Glutamatergic neuron (in vitro differentiated cells): ENCODE data around the gene UBE2G2. TPM values are rescaled to one million over a fixed set of nuclear protein-coding genes. Genes with fewer than 3 reads are reported as not detected.

ENCODE experiments used
- DNase-seq: peaks from one replicate; pipeline ENCODE4 v3.0.0; 2022
- H3K27ac Mint-ChIP-seq: one replicate; pipeline ENCODE4 v1.8.0; 2020; ENCODE audit warnings: mild to moderate bottlenecking, mixed read lengths, inconsistent platforms; ENCODE audit not compliant: unreplicated experiment
- H3K27me3 Mint-ChIP-seq: one replicate; pipeline ENCODE4 v1.8.0; 2020; ENCODE audit warnings: mild to moderate bottlenecking, moderate library complexity, mixed read lengths, inconsistent platforms; ENCODE audit not compliant: unreplicated experiment
- H3K36me3 Mint-ChIP-seq: one replicate; pipeline ENCODE4 v1.8.0; 2020; ENCODE audit warnings: mild to moderate bottlenecking, mixed read lengths, inconsistent platforms; ENCODE audit not compliant: unreplicated experiment
- H3K4me1 Mint-ChIP-seq: one replicate; pipeline ENCODE4 v1.8.0; 2020; ENCODE audit warnings: mild to moderate bottlenecking, low read depth, mixed read lengths, inconsistent platforms; ENCODE audit not compliant: unreplicated experiment
- H3K4me3 Mint-ChIP-seq: one replicate; pipeline ENCODE4 v1.8.0; 2020; ENCODE audit warnings: mild to moderate bottlenecking, mixed read lengths, inconsistent platforms; ENCODE audit not compliant: unreplicated experiment
- H3K9me3 Mint-ChIP-seq: one replicate; pipeline ENCODE4 v1.8.0; 2020; ENCODE audit warnings: mild to moderate bottlenecking, moderate library complexity, mixed read lengths, inconsistent platforms; ENCODE audit not compliant: unreplicated experiment
- CTCF ChIP-seq: fragments of 200-600 bp; sonication (generic); IDR thresholded peaks from one replicate; pipeline ENCODE4 v1.5.0; 2021; ENCODE audit not compliant: partially characterized antibody, unreplicated experiment
- total RNA-seq: library from RNA; stranded (reverse); fragmentation: NEBNext Ultra II Directional; extraction: Animal tissue kit (Norgen Biotek cat#: 25700); gene quantifications from one replicate; pipeline ENCODE4 v1.2.1, GENCODE V29; 2021; ENCODE audit not compliant: unreplicated experiment

The UBE2G2 gene
- total RNA-seq, 1 donor from 2014 or later = 77.7 TPM

GRCh38 chr21:44758781-44759627 lies 42.6 kb downstream of the UBE2G2 start:
- peaks cover 11% of the 10 kb centered on the region for H3K27me3 Mint-ChIP-seq
- no peak for DNase-seq
- H3K36me3 Mint-ChIP-seq = peaks cover 17% of the 10 kb centered on the region

DNA sequence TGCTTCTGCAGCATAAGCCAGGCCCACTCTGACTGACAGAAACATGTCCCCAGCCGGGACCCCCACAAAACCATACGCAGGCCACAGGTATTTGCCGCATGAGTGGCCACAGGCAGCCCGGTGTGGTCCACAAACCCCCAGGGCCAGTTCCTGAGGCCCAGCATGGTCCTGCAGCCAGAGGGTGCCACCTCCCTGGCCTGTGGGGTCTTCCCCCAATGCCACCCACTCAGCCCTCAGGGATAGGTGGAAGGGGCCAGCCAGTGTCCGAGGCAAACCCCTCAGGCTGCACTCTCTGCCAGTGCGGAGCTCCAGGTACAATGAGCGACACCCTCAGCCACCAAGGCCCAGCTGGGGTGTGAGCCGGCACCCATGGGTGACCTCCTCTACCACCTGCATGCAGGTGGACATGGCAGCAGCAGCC lies 43.5 kb downstream of the UBE2G2 start:
- Mint-ChIP-seq H3K9me3 (peaks cover 12% of the 10 kb centered on the region), H3K27ac (no peak overlapping the region), H3K27me3 (peaks cover 11% of the 10 kb centered on the region), H3K4me3 (no peak overlapping the region), H3K36me3 (peaks cover 21% of the 10 kb centered on the region), H3K4me1 (no peaks in the 10 kb centered on the region)
- no peak for DNase-seq
- no peak for TF ChIP-seq CTCF

More at GRCh38 chr21:44758781-44759627, 42.6 kb downstream of the UBE2G2 start:
- Mint-ChIP-seq H3K9me3 (peaks cover 10% of the 10 kb centered on the region), H3K4me3 (no peak overlapping the region), H3K27ac (no peak overlapping the region), H3K4me1 (no peaks in the 10 kb centered on the region)
- no peak for TF ChIP-seq CTCF

DNA sequence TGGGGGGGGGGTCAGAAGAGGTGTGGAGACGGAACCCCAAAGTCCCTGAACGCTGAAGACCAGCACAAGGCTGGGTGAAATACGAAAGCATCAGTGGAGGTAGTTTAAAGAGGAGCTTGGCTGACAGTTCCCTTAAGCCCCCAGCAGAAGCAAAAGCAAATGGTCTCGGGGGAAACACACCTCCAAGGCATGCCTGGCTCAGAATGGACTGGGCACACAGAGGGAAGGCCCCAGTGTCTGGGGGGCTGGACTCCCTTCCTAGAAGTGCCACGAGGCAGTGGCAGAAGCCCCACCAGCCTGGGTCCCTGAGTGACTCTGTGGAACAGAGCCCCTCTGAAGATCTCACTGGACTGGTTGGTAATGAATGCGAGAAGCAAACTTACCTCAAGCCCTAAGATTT lies 43.9 kb downstream of the UBE2G2 start:
- peaks cover 10% of the 10 kb centered on the region for H3K27me3 Mint-ChIP-seq
- no peak for TF ChIP-seq CTCF
- H3K9me3 Mint-ChIP-seq = peaks cover 11% of the 10 kb centered on the region
- no peak overlapping the region for H3K4me3 Mint-ChIP-seq
- no peak for DNase-seq
- peaks cover 21% of the 10 kb centered on the region for H3K36me3 Mint-ChIP-seq
- no peak overlapping the region for H3K27ac Mint-ChIP-seq
- no peaks in the 10 kb centered on the region for H3K4me1 Mint-ChIP-seq

- DNase-seq = no peak
- Mint-ChIP-seq H3K27me3 (peaks cover 9% of the 10 kb centered on the region), H3K4me1 (no peaks in the 10 kb centered on the region), H3K4me3 (no peak overlapping the region), H3K36me3 (peaks cover 20% of the 10 kb centered on the region), H3K27ac (no peak overlapping the region), H3K9me3 (peaks cover 13% of the 10 kb centered on the region)
- no peak for TF ChIP-seq CTCF
These were observed 45.0 kb downstream of the UBE2G2 start for GRCh38 chr21:44756423-44757185.
